DOHH2 (cell line): ENCODE measurements around the gene HDAC4.

Experiments used
- H3F3A ChIP-seq: fragments of 200-600 bp; sonication (generic), shearing (Covaris generic); 2 replicates; pipeline ENCODE4 v1.6.0; 2016; ENCODE audit warnings: antibody characterized with exemption, mild to moderate bottlenecking; ENCODE audit not compliant: control insufficient read depth, insufficient read depth
- H3K27ac ChIP-seq: fragments of 200-600 bp; sonication (generic); 2 replicates; pipeline ENCODE4 v1.5.1; 2014; ENCODE audit warnings: low read depth, mild to moderate bottlenecking, low read length, moderate library complexity
- H3K27me3 ChIP-seq: fragments of 200-600 bp; sonication (generic); 2 replicates; pipeline ENCODE4 v1.6.1; 2014; ENCODE audit warnings: mild to moderate bottlenecking, low read length, mixed read lengths; ENCODE audit not compliant: control insufficient read depth
- H3K36me3 ChIP-seq: fragments of 200-600 bp; sonication (generic); 2 replicates; pipeline ENCODE4 v1.6.1; 2014; ENCODE audit warnings: mild to moderate bottlenecking, low read length, moderate library complexity, mixed read lengths; ENCODE audit not compliant: control insufficient read depth
- H3K4me1 ChIP-seq: fragments of 200-600 bp; sonication (generic); 2 replicates; pipeline ENCODE4 v1.6.1; 2014; ENCODE audit warnings: mild to moderate bottlenecking, low read length, mixed read lengths; ENCODE audit not compliant: control insufficient read depth
- H3K4me2 ChIP-seq: fragments of 200-600 bp; sonication (generic); 2 replicates; pipeline ENCODE4 v1.6.0; 2014; ENCODE audit warnings: mild to moderate bottlenecking, low read length, moderate library complexity
- H3K4me3 ChIP-seq: fragments of 200-600 bp; sonication (generic); 2 replicates; pipeline ENCODE4 v1.5.1; 2014; ENCODE audit warnings: mild to moderate bottlenecking, low read length, mixed read lengths
- H3K79me2 ChIP-seq: fragments of 200-600 bp; sonication (generic); 2 replicates; pipeline ENCODE4 v1.6.1; 2014; ENCODE audit warnings: mild to moderate bottlenecking, low read length, mixed read lengths; ENCODE audit not compliant: control insufficient read depth
- H3K9me2 ChIP-seq: fragments of 200-600 bp; sonication (generic); replicated peaks from 2 replicates; pipeline ENCODE4 v1.6.1; 2014; ENCODE audit warnings: mild to moderate bottlenecking, low read length, mixed read lengths; ENCODE audit not compliant: control insufficient read depth
- H3K9me3 ChIP-seq: fragments of 200-600 bp; sonication (generic); 2 replicates; pipeline ENCODE4 v1.6.1; 2014; ENCODE audit warnings: antibody characterized with exemption, low read length, mixed read lengths; ENCODE audit not compliant: control insufficient read depth, insufficient read depth
- H4K20me1 ChIP-seq: fragments of 200-600 bp; sonication (generic); 2 replicates; pipeline ENCODE4 v1.6.0; 2014; ENCODE audit warnings: low read depth, mild to moderate bottlenecking, antibody characterized with exemption, low read length, moderate library complexity; ENCODE audit not compliant: control insufficient read depth, insufficient read depth
- EZH2phosphoT487 ChIP-seq: fragments of 200-600 bp; sonication (generic); IDR thresholded peaks from 2 replicates; pipeline ENCODE4 v1.6.1; 2017; ENCODE audit warnings: borderline replicate concordance, mild to moderate bottlenecking, antibody characterized with exemption, low read length, moderate library complexity, mixed read lengths
- TF ChIP-seq, protein P1 (sequence below): fragments of 200-600 bp; sonication (generic); IDR thresholded peaks from one replicate; pipeline ENCODE4 v1.5.1; 2014; ENCODE audit warnings: antibody characterized with exemption, mild to moderate bottlenecking, low read depth, low read length; ENCODE audit not compliant: poor library complexity, severe bottlenecking

Gene HDAC4

DNA sequence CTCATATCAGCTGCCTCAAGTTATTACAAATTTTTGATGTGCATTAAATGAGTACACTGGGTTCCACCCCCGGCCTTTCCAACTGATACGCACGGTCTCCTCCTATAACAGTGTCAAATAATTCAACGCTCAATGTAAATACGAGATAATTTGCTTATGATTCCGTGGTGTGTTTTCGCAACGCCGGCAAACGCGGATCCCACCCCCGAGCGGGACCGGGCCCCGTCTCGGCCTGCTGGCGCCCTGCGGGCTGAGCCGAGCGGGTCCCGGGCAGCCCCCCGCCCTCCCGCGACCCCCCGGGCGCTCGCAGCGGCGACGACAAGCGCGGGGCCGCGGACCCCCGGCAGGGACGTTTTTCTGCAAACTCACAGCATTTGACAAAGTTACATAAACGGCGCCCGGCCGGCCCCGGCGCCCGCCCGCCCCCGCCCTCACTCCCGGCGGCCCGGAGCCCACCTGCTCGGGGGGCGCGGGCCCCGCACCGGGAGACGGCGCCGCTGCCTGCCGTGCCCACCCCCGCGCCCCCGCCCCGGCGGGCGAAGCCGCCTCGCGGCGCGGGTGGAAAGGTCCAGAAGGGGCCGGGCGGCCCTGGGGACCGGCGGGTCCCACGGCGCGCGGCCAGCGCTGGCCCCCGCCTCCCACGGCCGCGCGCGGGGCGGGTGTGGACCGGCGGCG, 762 bp downstream of the HDAC4 start:
- TF ChIP-seq, protein P1, sequence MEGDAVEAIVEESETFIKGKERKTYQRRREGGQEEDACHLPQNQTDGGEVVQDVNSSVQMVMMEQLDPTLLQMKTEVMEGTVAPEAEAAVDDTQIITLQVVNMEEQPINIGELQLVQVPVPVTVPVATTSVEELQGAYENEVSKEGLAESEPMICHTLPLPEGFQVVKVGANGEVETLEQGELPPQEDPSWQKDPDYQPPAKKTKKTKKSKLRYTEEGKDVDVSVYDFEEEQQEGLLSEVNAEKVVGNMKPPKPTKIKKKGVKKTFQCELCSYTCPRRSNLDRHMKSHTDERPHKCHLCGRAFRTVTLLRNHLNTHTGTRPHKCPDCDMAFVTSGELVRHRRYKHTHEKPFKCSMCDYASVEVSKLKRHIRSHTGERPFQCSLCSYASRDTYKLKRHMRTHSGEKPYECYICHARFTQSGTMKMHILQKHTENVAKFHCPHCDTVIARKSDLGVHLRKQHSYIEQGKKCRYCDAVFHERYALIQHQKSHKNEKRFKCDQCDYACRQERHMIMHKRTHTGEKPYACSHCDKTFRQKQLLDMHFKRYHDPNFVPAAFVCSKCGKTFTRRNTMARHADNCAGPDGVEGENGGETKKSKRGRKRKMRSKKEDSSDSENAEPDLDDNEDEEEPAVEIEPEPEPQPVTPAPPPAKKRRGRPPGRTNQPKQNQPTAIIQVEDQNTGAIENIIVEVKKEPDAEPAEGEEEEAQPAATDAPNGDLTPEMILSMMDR = no peak
- no peak for TF ChIP-seq EZH2phosphoT487
- H3K9me3 ChIP-seq = peaks cover 5% of the 10 kb centered on the region; the same call in 1 of the 2 replicates
- peaks cover 3% of the 10 kb centered on the region for H3K36me3 ChIP-seq
- peaks cover 26% of the 10 kb centered on the region; the same call in 1 of the 2 replicates for H4K20me1 ChIP-seq
- H3K79me2 ChIP-seq = peaks cover 34% of the 10 kb centered on the region
- peaks cover 21% of the 10 kb centered on the region for H3K4me1 ChIP-seq
- 0 out of 2 replicates have a peak, but pooled peaks cover 6% of the 10 kb centered on the region for H3F3A ChIP-seq
- H3K4me3 ChIP-seq = peak overlapping the region; percentile 66
- H3K4me2 ChIP-seq = peak overlapping the region; percentile 66
- H3K9me2 ChIP-seq = no peaks in the 10 kb centered on the region
- H3K27me3 ChIP-seq = no peaks in the 10 kb centered on the region
- no peak overlapping the region for H3K27ac ChIP-seq

DNA sequence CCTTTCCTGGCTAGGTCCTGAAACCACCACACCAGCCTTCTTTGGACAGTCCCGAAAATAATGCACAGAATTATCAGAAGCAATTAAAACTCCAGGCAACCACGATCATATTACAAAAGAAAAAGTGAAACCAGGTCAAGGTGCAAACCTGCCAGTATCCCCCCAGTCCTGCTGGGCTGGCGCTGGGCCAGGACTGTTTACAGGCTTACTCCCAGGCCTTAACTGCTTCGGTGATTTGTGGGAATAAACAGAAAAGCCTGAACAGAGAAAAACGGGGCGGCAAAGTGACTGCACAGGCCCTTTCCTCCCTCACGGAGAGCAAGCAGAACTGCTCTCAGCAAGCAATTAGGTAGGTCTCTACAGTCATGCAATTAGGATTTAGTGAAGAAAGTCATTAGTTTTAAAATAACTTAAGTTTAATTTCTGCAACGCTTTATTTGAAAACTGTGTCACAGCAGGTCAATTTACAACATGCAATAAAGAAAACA, 1.3 kb downstream of the HDAC4 start:
- Histone ChIP-seq H3K9me3 (peaks cover 5% of the 10 kb centered on the region; the same call in 1 of the 2 replicates), H3K9me2 (no peaks in the 10 kb centered on the region), H3K4me2 (peak overlapping the region; percentile 66), H3K4me1 (peaks cover 21% of the 10 kb centered on the region), H3K79me2 (peaks cover 40% of the 10 kb centered on the region), H3K27ac (no peak overlapping the region), H3K27me3 (no peaks in the 10 kb centered on the region), H3K4me3 (peak overlapping the region; percentile 66), H3F3A (0 out of 2 replicates have a peak, but pooled peaks cover 6% of the 10 kb centered on the region), H4K20me1 (peaks cover 26% of the 10 kb centered on the region; the same call in 1 of the 2 replicates), H3K36me3 (peaks cover 3% of the 10 kb centered on the region)
- TF ChIP-seq, protein P1 = no peak
- TF ChIP-seq EZH2phosphoT487 = no peak

DNA sequence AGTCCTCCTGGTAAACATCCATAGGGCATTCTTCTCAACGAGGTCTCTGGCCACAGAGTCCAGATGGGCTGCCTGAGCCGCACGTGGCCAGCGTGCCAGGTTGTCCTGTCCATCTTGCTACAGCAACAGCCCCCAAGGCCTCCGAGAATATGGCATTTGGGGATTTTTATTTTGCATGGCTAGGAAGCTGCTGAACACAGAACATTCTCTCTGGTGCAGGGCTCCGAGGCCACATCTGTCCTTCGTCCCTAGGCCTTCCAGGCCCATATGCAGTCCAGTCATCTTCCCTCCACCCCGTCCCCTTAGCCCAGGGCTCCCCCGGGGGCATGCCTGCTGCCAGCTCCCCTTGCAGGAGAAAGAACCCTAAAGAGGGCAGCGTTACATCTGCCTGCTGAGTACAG, 2.3 kb downstream of the HDAC4 start:
- Histone ChIP-seq H3K27ac (no peak overlapping the region), H3K79me2 (peaks cover 43% of the 10 kb centered on the region), H3K27me3 (no peaks in the 10 kb centered on the region), H3K4me1 (peaks cover 21% of the 10 kb centered on the region), H3K4me3 (no peak overlapping the region), H3K9me3 (peaks cover 5% of the 10 kb centered on the region; the same call in 1 of the 2 replicates), H3K4me2 (no peak overlapping the region), H3F3A (0 out of 2 replicates have a peak, but pooled peaks cover 5% of the 10 kb centered on the region), H3K36me3 (peaks cover 3% of the 10 kb centered on the region), H3K9me2 (no peaks in the 10 kb centered on the region), H4K20me1 (peaks cover 26% of the 10 kb centered on the region; the same call in 1 of the 2 replicates)
- no peak for TF ChIP-seq EZH2phosphoT487
- TF ChIP-seq, protein P1 = no peak
